CD4-positive, alpha-beta T cell treated with Interleukin-21 for 1 hour (primary cell): ENCODE measurements around the gene RASGEF1C.

Experiments
- DNase-seq: peaks from one replicate; pipeline ENCODE4 v3.0.0-alpha.2; 2020

The RASGEF1C gene

DNA sequence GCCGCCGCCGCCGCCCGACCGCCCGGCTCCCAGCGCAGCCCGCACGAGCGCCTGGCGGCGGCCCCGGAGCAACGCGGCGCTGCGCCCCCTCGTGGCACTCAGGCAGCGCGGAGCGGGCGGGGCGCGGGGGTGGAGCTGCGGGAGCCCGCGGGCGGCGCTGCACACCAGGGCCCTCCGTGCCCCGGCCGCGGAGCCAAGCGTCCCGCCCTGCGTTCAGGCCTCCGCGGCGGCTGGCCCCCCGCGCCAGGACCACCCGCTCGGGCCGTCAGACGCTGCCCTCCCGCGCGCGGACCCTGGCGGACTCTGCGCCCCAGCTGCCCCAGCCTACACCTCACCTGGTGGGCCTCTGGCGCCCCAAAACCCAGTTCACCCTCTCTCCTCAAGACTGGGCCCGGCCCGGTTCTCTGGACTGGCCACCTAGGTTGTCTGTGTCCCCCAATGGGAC lies at the start of gene RASGEF1C:
TSS of gene RASGEF1C (minus strand) at position 75 of the 445 bp plus-strand sequence. CDS start 71,159 bp downstream, outside the sequence.
- peak; percentile 51 for DNase-seq

DNA sequence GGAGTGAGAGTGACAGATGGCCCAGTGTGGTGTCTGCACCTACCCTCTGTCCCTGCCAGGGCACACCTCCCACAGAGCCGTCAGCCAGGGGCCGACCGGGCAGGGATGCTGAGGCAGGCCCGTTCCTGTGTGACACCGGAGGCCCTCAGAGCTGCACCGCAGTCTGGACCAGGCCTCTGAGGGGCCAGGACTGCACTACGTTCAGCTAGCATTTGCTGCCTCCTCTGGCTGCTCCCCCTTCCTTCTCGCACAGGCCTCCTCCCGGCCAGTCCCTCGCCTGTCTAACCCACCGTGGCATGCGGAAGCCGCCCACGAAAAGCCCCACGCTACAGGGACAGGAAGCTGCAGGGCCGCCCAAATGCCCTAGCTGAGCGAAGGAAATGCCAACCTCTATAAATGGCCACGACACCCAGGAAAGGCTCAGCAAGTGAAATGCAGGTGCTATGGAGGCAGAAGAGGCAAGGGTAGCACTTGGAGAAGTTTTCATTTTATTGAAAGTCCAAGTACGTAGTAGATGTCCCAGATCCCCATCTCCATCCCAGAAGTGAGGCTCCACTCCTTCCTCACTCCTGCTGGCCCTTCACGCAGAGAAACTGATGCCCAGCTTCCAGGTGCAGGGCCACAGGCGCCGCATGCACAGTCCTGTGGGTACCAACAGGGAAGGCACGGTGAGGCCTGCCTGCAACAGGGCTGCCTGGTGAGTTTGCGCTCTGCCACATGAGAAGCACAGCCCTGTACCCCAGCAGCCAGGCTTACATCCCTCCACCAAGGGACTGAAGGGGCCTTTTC lies 44.2 kb upstream of the RASGEF1C start:
- no peak for DNase-seq

DNA sequence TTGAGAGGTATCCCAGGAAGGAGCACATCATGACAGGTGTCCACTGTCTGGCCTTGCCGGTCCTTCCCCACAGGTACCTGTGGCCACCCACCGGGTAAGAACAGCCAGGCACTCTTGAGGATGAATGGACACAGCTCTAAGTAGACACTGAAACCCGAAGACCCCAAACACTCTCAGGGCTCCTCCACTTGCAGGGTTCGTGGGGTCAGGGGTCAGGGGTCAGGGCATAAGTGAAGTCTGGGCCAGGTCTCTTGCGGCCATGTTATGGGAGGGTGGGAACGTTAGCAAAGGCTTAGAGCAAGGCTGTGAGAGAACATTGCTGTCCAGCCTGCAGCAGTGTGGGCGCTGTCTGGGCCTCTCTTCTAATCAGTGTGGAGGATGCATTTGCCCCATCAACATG lies 42.9 kb upstream of the RASGEF1C start:
- DNase-seq, result no peak

DNA sequence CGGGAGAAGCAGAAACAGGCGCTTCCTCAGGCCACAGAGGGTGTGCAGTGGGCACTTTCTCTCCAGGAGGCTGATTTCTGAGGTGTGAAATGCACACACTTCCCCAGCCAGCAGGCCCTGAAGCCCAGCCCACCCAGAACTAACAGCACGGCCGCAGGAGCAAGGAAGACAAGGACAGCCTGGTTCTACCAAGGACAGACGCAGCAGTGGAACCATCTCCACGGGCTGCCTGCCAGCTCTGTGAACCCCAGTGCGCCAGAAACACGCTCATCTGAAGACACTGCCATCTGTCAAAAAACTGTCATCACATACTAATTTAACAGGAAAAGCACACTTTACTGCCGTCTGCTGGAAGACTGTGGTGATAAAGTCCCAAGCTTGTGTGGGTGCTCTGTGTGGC lies 42.1 kb upstream of the RASGEF1C start:
- DNase-seq, result no peak

DNA sequence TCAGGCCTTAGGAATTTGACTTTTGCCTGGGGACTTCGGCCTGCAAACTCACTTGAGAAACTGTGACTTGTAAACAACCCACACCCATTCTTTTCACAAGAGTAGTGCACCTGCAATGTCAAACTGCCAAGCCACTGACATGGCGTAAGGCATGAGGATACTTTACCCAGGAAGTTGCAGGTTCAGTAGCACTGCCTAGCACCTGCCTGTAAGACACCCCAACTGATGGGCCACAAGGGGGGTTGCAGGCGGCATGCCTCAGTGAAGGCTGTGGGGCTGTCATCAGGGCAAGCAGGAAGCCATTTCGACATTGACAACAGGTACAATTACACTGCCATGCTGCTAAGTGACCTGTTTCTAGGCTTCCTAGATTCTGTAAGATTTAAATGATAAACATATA lies 41.3 kb upstream of the RASGEF1C start:
- no peak for DNase-seq

DNA sequence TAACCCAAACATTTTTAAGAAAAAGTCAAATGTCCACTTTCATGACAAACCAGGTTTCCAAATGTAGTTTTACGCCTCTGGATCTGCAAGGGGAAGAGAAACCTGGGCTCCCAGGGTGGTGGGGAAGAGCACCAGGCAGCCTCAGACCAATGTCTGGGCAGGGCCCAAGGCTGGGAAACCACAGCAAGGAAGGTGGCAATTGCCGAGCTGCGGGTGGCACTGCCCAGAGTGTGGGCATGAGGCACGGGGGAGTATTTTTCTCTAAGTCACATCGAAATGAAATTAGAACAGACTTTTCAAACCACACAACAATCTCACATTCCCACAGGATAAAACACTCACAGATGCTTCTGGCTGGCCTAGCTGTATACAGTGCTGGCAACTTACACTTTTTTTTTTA lies 32.6 kb upstream of the RASGEF1C start:
- DNase-seq, result no peak

DNA sequence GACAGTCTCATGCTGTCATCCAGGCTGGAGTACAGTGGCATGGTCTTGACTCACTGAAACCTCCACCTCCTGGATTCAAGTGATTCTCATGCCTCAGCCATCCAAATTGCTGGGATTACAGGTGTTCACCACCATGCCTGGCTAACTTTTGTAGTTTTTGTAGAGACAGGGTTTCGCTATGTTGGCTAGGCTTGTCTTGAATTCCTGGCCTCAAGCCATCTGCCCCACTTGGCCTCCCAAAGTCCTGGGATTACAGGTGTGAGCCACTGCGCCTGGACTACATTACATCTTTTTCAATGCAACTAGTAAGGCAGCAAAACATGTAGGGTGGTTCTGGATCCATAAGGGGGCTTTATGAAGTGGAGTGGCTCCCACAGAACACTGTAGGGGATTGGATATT lies 29.6 kb upstream of the RASGEF1C start:
- DNase-seq, result no peak

DNA sequence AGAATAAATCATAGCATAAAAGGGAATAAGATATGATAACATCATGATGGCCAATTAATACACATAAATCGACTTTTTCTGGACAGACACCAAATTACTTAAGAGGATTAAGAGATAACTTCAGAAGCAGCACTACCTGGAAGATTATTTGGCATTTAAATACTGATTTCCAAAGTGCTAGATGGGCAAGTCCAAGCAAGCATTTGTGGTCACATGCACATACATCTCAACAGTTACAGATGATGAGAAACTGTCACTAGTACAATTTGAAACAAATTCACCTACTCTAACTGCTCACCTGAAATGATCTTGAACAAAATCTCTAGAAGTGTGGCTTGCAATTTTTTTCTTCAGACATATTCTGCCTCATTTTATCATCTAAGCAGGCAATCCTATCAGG lies 26.8 kb upstream of the RASGEF1C start:
- DNase-seq, result no peak

DNA sequence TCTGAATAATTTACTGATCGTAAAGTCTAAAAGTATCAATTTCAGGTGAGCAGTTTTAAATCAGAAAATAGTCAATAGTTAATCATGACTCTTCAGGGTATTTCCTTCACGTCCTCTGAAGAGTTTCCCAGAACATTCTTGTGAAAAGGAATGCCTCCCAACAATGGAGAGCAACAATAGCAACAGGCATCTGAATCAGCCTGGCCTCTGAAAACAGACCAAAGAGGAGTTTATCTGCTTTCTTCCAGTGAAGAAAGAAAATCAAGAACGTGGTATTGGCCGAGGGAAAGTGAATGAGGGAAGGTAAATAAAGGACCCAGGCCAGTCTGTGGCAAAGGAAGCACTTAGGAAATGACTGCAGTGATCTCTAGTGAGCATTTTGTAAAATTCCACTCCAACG lies 26.1 kb upstream of the RASGEF1C start:
- no peak for DNase-seq

DNA sequence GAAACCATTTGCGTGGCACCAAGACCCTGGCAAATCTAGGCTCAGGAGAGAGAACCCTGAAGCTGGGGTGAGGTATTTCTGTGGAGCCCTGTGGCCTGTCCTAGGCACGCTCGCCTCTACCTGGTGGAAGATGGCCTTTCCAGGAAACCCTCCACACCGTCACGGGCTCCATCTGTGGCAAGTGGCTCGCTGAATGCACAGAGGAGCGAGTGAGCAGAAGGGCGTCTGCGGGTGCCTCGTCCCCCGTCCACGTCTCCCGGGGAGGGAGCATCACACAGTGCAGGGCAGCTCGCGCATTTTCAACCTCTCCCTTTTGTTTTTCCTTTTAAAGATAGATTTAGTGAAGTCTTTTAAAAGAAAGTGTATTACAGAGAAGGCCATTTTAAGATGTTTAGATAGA lies 25.3 kb upstream of the RASGEF1C start:
- no peak for DNase-seq

DNA sequence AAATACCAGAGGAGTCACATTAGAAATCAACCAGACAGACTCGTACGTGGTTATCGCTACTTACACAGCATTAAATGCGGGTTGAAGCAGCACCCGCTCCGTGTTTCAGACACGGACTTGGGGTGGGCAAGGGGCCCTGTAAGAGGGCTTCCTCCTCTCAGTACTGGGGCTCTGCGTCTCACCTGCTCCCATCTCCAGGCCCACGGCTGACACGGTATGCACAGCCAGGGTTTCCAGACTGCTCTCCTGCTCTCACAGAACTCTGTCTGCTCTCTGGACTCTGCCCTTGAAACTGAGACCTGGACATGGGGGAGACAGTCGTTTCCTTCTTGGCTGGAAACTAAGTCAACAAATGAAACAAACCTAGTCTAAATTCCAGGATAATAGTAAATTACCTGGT lies 24.7 kb upstream of the RASGEF1C start:
- DNase-seq, result no peak

DNA sequence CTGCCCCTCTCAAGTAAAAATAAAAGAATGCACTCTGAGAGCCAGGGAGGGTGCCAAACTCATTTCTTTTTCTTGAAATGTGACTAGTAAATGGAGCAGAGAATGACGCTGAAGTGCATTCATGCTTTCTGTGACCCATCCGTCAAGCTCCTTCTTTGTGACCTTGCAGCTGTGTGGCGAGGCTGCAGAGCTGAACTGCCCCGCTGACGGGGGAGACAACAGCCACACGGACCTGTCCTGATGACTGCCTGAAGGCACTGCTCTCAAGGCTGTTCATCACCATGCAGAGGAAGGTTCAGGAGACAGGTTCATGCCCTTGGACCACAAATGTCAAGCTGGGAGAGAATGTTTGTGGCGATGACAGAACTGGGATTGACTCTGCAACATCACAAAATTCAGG lies 21.0 kb upstream of the RASGEF1C start:
- no peak for DNase-seq

DNA sequence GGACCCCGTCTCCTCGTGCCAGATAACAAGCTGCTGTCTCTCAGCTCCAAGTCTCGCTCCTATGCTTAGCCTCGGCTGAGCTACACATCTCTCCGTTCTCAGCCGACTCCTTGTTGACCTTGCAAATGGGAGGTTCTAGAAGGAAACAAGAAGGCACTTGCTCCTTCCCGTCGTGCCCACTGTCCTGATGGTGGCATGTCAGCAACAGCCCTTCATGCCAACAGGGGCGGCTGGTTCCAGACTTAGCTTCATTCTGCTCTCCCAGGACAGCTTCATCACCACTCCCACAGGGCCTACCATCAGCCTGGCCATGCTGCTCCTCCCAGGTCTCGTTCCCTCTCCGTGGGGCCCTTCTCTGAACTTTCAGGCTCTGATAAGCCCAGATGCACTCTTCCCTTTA lies 13.0 kb upstream of the RASGEF1C start:
- no peak for DNase-seq

DNA sequence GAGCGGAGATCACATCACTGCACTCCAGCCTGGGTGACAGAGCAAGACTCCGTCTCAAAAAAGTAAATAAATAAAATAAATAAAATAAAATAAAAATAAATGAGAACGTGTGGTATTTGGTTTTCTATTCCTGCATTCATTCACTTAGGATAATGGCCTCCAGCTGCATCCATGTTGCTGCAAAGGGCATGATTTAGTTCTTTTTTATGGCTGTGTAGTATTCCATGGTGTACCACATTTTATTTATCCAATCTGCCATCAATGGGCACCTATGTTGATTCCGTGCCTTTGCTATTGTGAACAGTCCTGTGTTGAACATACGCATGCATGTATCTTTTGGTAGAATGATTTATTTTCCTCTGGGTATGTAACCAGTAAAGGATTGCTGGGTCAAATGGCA lies 8.8 kb upstream of the RASGEF1C start:
- no peak for DNase-seq

DNA sequence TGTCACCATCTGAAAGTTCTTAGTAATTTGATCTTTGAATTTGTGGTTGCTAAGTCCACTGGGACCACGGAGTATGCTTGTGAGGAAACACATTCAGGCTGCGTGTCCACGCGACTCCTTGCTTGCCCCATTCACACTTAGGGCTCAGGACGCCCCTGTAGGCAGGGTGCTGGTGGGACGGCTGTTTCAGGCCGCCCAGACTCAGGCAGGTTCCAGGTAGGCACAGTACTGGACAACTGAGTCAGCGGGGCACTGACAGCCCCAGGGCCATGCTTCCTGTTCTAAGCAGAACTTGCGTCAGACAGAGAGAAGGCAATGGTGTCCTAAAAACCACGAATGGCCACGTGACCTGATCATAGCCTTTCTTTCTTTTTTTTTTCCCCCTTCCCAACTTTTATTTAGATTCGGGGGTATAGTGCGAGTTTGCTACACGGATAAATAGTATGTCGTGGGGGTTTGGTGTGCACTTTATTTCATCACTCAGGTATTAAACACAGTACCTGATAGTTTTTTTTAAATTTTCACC lies 7.7 kb upstream of the RASGEF1C start:
- DNase-seq, result no peak

DNA sequence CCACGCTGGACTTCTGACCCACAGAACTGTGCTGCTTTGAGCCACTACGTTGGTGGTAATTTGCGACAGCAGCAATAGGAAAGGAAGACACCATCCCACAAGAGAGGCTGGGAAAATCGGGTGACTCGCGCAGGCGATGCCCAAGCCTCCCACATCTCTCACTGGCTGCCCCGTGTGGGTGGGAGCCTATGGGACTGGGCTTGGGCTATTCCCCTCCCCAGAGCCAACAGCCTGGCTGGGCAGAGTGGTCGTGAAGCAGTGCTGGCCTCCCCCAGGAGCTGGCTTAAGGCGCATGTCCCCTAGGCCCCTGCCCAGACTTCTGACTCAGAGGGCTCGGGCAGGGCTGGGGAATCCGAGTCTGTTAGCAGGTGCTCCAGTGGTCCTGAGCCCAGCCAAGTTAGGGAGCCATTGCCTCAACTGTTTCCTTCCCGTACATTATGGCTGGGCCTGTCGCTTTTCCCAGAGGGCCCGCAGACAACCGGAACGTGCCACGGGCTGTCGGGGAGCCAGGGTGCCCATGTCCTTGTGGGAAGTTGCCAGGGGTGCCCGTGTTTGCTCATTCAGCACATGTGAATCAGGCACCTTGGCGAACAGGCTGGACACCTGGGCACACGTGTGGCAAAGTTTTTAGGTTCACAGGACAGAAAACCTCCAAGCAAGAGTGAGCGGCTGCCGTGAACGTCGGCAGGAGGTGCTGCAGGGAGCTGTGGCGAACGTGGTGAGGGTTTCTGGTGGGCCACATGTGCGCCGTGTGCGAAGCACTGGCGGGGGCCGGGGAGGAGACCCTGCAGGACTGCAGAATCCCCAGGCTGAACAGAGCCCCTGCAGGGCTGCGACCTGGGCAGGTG lies 7.0 kb upstream of the RASGEF1C start:
- no peak for DNase-seq

DNA sequence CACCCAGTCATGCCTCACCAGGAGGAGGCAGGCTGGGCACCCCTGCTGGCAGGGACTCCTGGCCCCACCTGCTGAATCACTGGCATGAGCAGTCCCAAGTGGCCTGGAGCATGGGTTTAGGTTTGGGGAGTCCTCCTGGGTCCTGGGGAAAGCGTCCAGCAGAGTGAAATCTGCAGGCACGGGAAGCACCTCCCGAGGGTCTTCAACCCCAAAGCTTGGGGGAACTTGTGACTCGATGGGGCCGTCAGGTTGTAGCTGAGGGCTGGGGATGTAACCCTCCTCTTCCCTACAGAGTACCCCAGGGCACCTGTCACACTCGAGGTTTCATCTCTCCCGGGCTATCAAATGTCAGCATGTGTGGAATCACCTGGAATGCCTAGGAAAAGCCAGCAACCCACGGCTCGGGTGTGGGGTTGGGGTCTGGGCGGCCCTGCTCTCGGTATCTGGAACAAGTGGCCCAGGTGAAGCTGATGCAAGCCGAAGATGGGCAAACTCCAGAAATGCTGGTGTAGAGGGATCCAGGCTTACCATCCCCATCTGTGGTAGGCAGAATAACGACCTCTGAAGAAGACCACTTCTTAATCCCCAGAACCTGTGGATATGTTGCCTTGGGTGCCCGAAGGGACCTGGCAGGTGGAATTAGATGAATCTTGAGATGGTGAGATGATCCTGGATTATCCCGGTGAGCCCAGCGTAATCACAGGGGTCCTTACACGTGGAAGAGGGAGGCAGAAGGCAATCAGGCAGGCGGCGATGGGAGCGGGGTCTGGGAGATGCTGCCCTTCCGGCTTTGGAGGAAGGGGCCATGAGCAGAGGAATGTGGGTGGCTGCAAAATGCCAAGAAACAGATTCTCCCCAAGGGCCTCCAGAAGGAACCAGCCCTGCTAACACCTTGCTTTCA lies 6.1 kb upstream of the RASGEF1C start:
- DNase-seq, result no peak

DNA sequence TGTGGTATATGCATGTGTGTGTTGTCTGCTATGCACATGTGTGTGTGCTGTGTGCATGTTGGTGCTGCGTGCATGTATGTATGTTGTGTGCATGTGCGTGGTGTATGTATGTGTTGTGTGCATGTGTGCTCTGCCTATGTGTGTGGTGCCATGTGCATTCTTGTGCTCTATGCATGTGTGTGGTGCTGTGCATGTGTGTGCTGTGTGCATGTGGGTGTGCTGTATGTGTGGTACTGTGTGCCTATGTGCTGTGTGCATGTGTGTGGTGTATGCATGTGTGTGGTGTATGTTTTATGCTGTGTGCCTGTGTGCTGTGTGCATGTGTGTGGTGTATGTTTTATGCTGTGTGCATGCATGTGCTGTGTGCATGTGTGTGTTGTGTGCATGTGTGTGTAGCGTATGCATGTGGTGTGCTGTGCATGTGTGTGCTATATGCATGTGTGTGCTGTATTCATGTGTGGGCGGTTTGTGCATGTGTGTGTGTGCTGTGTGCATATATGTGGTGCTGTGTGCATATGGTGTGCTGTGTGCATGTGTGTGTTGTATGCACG lies 4.7 kb upstream of the RASGEF1C start:
- DNase-seq, result no peak

DNA sequence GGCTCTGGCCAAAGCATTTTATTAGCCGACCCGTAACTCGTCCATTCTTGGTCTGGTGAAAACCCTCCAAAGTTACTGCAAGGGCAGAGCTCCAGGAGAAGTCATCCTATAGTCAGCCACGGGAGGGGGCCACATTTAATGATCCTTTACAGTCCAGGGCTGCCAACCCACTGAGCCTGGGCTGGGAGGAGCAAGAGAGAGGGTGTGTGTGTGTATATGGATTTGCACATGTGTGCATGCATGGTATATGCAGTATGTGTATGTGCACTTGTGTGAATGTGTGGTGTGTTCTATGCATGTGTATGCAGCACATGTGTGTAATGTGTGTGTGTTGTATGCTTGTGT lies 4.2 kb upstream of the RASGEF1C start:
- DNase-seq, result no peak

DNA sequence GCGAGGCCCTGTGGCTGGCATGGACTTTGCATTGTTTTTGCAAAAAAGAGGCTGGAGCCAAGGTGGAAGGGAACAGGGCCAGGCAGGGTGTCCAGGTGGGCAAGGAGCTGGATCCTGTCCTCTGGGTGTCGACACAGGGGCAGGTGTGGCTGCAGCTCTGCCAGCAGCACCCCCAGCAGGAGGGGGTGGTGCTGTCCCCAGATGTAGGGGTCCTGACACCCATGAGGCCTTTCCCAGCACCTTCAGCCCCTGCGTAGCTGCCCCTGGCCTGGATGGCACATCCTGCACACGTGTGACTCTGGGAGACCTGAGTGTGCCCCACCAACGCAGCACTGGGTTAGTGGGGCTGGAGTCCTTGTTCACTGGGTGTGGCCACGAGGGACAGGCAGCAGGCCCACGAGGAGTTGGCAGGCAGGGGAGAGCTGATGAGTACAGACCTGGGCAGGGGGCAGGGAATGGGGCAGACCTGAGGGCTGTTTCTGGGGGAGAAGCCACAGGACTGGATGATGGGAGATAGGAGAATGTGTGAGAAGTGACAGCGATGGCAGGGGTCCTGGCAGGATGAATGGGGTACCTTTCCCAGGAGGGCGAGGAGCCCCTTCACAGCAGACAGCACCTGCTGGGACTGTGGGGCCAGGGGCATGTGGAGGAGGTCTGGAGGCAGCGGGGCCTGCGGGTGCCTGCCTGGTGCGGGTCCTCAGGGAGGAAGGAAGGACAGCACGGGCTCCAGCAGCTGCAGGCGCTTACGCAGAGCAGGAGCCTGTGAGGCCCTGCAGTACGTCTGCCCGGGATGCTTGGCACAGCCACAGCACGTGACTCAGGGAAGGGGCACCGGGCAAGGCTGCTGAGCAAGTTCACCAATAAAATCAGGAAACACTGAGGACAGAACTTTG lies 3.6 kb upstream of the RASGEF1C start:
- DNase-seq, result no peak

DNA sequence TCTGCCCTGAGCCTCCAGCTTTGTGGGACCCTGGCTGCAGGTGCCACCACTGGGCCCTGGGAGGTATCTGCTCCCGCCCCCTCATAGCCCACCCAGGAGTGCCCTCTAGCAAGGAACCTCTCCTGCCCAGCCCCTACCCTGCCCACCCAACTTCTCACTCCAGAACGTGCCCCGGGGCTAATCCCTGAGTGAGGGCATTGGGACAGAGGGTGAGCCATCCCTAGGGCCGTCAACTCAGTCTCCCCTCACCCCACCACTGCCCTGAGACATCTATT lies 2.7 kb upstream of the RASGEF1C start:
- DNase-seq, result no peak
